Measurements from ENCODE around the gene SENP2.
"Not testable (repeated sequence)": the region's sequence is repeated elsewhere in the genome, so short reads cannot be mapped to it uniquely, and the experiment has no call there.

SENP2 gene

GRCh38 chr3:185594073-185594472 is 8.0 kb downstream of the SENP2 start:
- no peak for DNase-seq

- DNase-seq = no peak
Observed at GRCh38 chr3:185595526-185595925, 9.4 kb downstream of the SENP2 start.

- no peak for DNase-seq
Observed at GRCh38 chr3:185605566-185605965, 19.5 kb downstream of the SENP2 start.

GRCh38 chr3:185606196-185606595 is 20.1 kb downstream of the SENP2 start:
- DNase-seq = no peak

GRCh38 chr3:185613016-185613415 is 26.9 kb downstream of the SENP2 start:
- DNase-seq = no peak

- DNase-seq = no peak
Observed at GRCh38 chr3:185623939-185624665, 38.0 kb downstream of the SENP2 start.

GRCh38 chr3:185625784-185626183 is 39.7 kb downstream of the SENP2 start:
- no peak for DNase-seq

GRCh38 chr3:185629554-185630181 is 43.6 kb downstream of the SENP2 start:
- no peak for DNase-seq

- DNase-seq = peak; percentile 58
Observed at GRCh38 chr3:185630182-185630622, 44.1 kb downstream of the SENP2 start.

GRCh38 chr3:185631108-185631507 is 45.0 kb downstream of the SENP2 start:
- no peak for DNase-seq

- no peak for DNase-seq
Observed at GRCh38 chr3:185631508-185632206, 45.6 kb downstream of the SENP2 start.

GRCh38 chr3:185632996-185633395 is 46.9 kb downstream of the SENP2 start:
- no peak for DNase-seq

GRCh38 chr3:185637388-185637787 is 51.3 kb downstream of the SENP2 start:
- no peak for DNase-seq

GRCh38 chr3:185638651-185639050 is 52.6 kb downstream of the SENP2 start:
- DNase-seq = not testable (repeated sequence)

GRCh38 chr3:185639632-185640206 is 53.6 kb downstream of the SENP2 start:
- DNase-seq = no peak

- DNase-seq = no peak
Observed at GRCh38 chr3:185640308-185640707, 54.2 kb downstream of the SENP2 start.

- DNase-seq = peak; percentile 76
Observed at GRCh38 chr3:185645191-185645590, 59.1 kb downstream of the SENP2 start.

- DNase-seq = peak; percentile 83
Observed at GRCh38 chr3:185645596-185646381, 59.7 kb downstream of the SENP2 start.

- DNase-seq = peak; percentile 64
Observed at GRCh38 chr3:185646382-185647133, 60.5 kb downstream of the SENP2 start.

- no peak for DNase-seq
Observed at GRCh38 chr3:185647134-185647879, 61.2 kb downstream of the SENP2 start.

GRCh38 chr3:185647880-185648210 is 61.8 kb downstream of the SENP2 start:
- DNase-seq = no peak

Data from NCI-H146 (cell line).